WTC11 (cell line): ENCODE measurements around the gene OPRD1. TPM values are rescaled to one million over a fixed set of nuclear protein-coding genes. Genes with fewer than 3 reads are reported as not detected.

Source experiments
- ATAC-seq: fragments of 200-7000 bp; cut with Tn5 transposase; 2 replicates; pipeline ENCODE4 v1.10.0; 2021; ENCODE audit warnings: mild to moderate bottlenecking, moderate library complexity
- CTCF ChIA-PET: fragments of 300-600 bp; sonication (Branson Sonifier 250); formaldehyde crosslinking; loops from one replicate; lab custom pipeline; 2021; ENCODE audit warnings: antibody characterized with exemption; lab: Charles Lee
- POLR2A ChIA-PET: fragments of 350-600 bp; sonication (Branson Sonifier 250); formaldehyde crosslinking; loops from one replicate; lab custom pipeline; 2021; ENCODE audit warnings: antibody characterized with exemption; lab: Charles Lee
- DNase-seq: peaks from one replicate; pipeline ENCODE4 v3.0.0; 2021; ENCODE audit warnings: low spot score
- H3K27ac Mint-ChIP-seq: 2 replicates; pipeline ENCODE4 v1.8.0; 2021; ENCODE audit warnings: mixed read lengths
- H3K27me3 Mint-ChIP-seq: 2 replicates; pipeline ENCODE4 v1.8.0; 2021; ENCODE audit warnings: low read depth, mild to moderate bottlenecking, moderate library complexity, mixed read lengths
- H3K36me3 Mint-ChIP-seq: 2 replicates; pipeline ENCODE4 v1.8.0; 2021; ENCODE audit warnings: mixed read lengths
- H3K4me1 Mint-ChIP-seq: 2 replicates; pipeline ENCODE4 v1.8.0; 2022; ENCODE audit warnings: mixed read lengths
- H3K4me3 Mint-ChIP-seq: 2 replicates; pipeline ENCODE4 v1.8.0; 2021; ENCODE audit warnings: mild to moderate bottlenecking, moderate library complexity, mixed read lengths
- H3K9me3 Mint-ChIP-seq: 2 replicates; pipeline ENCODE4 v1.8.0; 2021; ENCODE audit warnings: mixed read lengths
- ARID4B ChIP-seq: sonication (generic); formaldehyde crosslinking; IDR thresholded peaks from 2 replicates; pipeline ENCODE4 v1.8.0; 2023; ENCODE audit warnings: missing genetic modification reagents, mild to moderate bottlenecking, borderline replicate concordance
- CBFB ChIP-seq: sonication (generic); formaldehyde crosslinking; IDR thresholded peaks from 2 replicates; pipeline ENCODE4 v1.8.1; 2022; ENCODE audit warnings: mild to moderate bottlenecking, low read depth, missing genetic modification reagents
- E2F1 ChIP-seq: sonication (generic); formaldehyde crosslinking; IDR thresholded peaks from 2 replicates; pipeline ENCODE4 v1.8.0; 2022; ENCODE audit warnings: mild to moderate bottlenecking, missing genetic modification reagents
- GABPB1 ChIP-seq: sonication (generic); formaldehyde crosslinking; IDR thresholded peaks from 2 replicates; pipeline ENCODE4 v1.8.1; 2023; ENCODE audit warnings: mild to moderate bottlenecking, missing genetic modification reagents
- GTF2I ChIP-seq: fragments of 250-450 bp; sonication (Bioruptor Pico); conservative IDR thresholded peaks from 2 replicates; pipeline ENCODE4 v1.4.0; 2021; ENCODE audit warnings: mild to moderate bottlenecking
- NFE2L1 ChIP-seq: sonication (generic); formaldehyde crosslinking; IDR thresholded peaks from 2 replicates; pipeline ENCODE4 v1.8.1; 2023; ENCODE audit warnings: missing genetic modification reagents
- PRDM15 ChIP-seq: sonication (generic); formaldehyde crosslinking; IDR thresholded peaks from 2 replicates; pipeline ENCODE4 v1.8.0; 2022; ENCODE audit warnings: missing genetic modification reagents
- PREB ChIP-seq: sonication (generic); formaldehyde crosslinking; IDR thresholded peaks from 2 replicates; pipeline ENCODE4 v1.8.1; 2022; ENCODE audit warnings: mild to moderate bottlenecking, missing genetic modification reagents, moderate library complexity, borderline replicate concordance
- PRRX2 ChIP-seq: fragments of 250-450 bp; sonication (Bioruptor Pico); IDR thresholded peaks from 2 replicates; pipeline ENCODE4 v1.8.0; 2021; ENCODE audit warnings: mild to moderate bottlenecking
- SMAD3 ChIP-seq: sonication (generic); formaldehyde crosslinking; IDR thresholded peaks from 2 replicates; pipeline ENCODE4 v1.8.0; 2022; ENCODE audit warnings: missing genetic modification reagents, mild to moderate bottlenecking, borderline replicate concordance
- SP1 ChIP-seq: sonication (generic); formaldehyde crosslinking; conservative IDR thresholded peaks from 2 replicates; pipeline ENCODE4 v1.8.1; 2022; ENCODE audit warnings: missing genetic modification reagents
- STAT6 ChIP-seq: sonication (generic); formaldehyde crosslinking; conservative IDR thresholded peaks from 2 replicates; pipeline ENCODE4 v1.8.1; 2023; ENCODE audit warnings: mild to moderate bottlenecking, low read depth, missing genetic modification reagents, moderate library complexity
- TP53 ChIP-seq: sonication (generic); formaldehyde crosslinking; IDR thresholded peaks from 2 replicates; pipeline ENCODE4 v1.8.1; 2023; ENCODE audit warnings: mild to moderate bottlenecking, missing genetic modification reagents
- ZBTB43 ChIP-seq: sonication (generic); formaldehyde crosslinking; IDR thresholded peaks from 2 replicates; pipeline ENCODE4 v1.8.1; 2023; ENCODE audit warnings: mild to moderate bottlenecking, missing genetic modification reagents
- ZNF423 ChIP-seq: fragments of 250-450 bp; sonication (Bioruptor Pico); IDR thresholded peaks from 2 replicates; pipeline ENCODE4 v2.1.2; 2022; ENCODE audit warnings: mild to moderate bottlenecking, moderate library complexity
- total RNA-seq: library from RNA; stranded (reverse); gene quantifications from 3 replicates; pipeline ENCODE4 v1.2.3, GENCODE V29; 2021

OPRD1 gene
- total RNA-seq, 1 experiment from 2014 or later, result 2.2 TPM

GRCh38 chr1:28779751-28780408 is 32.1 kb upstream of the OPRD1 start (continued):
- TF ChIP-seq STAT6 (CRISPR knock-in tag), result no peak

GRCh38 chr1:28781305-28781704 is 30.7 kb upstream of the OPRD1 start:
- H3K27ac Mint-ChIP-seq, result no peak overlapping the region; the same call in 1 of the 2 replicates

GRCh38 chr1:28782011-28782410 is 30.0 kb upstream of the OPRD1 start:
- DNase-seq, result no peak
- H3K4me3 Mint-ChIP-seq, result no peak overlapping the region
- ChIA-PET POLR2A (interaction anchor here (0.6 kb wide), 1 partner anchor 42 kb away, joined by 3 read pairs; no protein-coding TSS in a partner anchor), CTCF (interaction anchor here (1.1 to 8.1 kb wide), 3 partner anchors 94 to 102 kb away, joined by 3 to 179 read pairs (median 5); no protein-coding TSS in a partner anchor)
- H3K36me3 Mint-ChIP-seq, result no peaks in the 10 kb centered on the region
- no peak for ATAC-seq
- no peaks in the 10 kb centered on the region; the same call in 1 of the 2 replicates for H3K27me3 Mint-ChIP-seq
- H3K4me1 Mint-ChIP-seq, result peaks cover 9% of the 10 kb centered on the region
- H3K9me3 Mint-ChIP-seq, result no peaks in the 10 kb centered on the region
- H3K27ac Mint-ChIP-seq, result no peak overlapping the region
- TF ChIP-seq ZBTB43, result no peak
- no peak for TF ChIP-seq E2F1 (CRISPR knock-in tag)
- TF ChIP-seq CBFB (CRISPR knock-in tag), result no peak
- TF ChIP-seq SP1, result no peak
- TF ChIP-seq ZNF423 (CRISPR knock-in tag), result no peak
- no peak for TF ChIP-seq ARID4B

More at GRCh38 chr1:28781305-28781704, 30.7 kb upstream of the OPRD1 start:
- ChIA-PET CTCF (interaction anchor here (0.6 to 8.1 kb wide), 2 partner anchors 71 to 95 kb away, joined by 3 to 179 read pairs; no protein-coding TSS in a partner anchor), POLR2A (interaction anchor here (0.6 kb wide), 1 partner anchor 43 kb away, joined by 3 read pairs; no protein-coding TSS in a partner anchor)
- DNase-seq, result no peak
- Mint-ChIP-seq H3K9me3 (no peaks in the 10 kb centered on the region), H3K27me3 (no peaks in the 10 kb centered on the region; the same call in 1 of the 2 replicates), H3K4me1 (peaks cover 9% of the 10 kb centered on the region), H3K36me3 (no peaks in the 10 kb centered on the region), H3K4me3 (no peak overlapping the region)
- ATAC-seq, result no peak
- no peak for TF ChIP-seq NFE2L1 (CRISPR knock-in tag)
- TF ChIP-seq GTF2I (CRISPR knock-in tag), result no peak
- no peak for TF ChIP-seq GABPB1 (CRISPR knock-in tag)
- no peak for TF ChIP-seq TP53 (CRISPR knock-in tag)
- no peak for TF ChIP-seq PREB (CRISPR knock-in tag)
- no peak for TF ChIP-seq SMAD3 (CRISPR knock-in tag)
- no peak for TF ChIP-seq PRDM15 (CRISPR knock-in tag)
- no peak for TF ChIP-seq PRRX2
